NCI-H2196 (cell line): ENCODE results near the gene EIF3F.
A peak's percentile ranks its signal among the peaks of the same experiment; 100 is the strongest.

Experiments
- DNase-seq: peaks from one replicate; lab custom pipeline; 2025; ENCODE audit not compliant: unreplicated experiment; lab: John Stamatoyannopoulos, UW

EIF3F gene

GRCh38 chr11:8019314-8020243, 32.4 kb downstream of the EIF3F start:
- DNase-seq, result no peak

- DNase-seq, result no peak
Observed at GRCh38 chr11:8020244-8020597, 33.1 kb downstream of the EIF3F start.

GRCh38 chr11:8021920-8022319, 34.8 kb downstream of the EIF3F start:
- no peak for DNase-seq

GRCh38 chr11:8022876-8023275, 35.7 kb downstream of the EIF3F start:
- no peak for DNase-seq

GRCh38 chr11:8023831-8024555, 36.9 kb downstream of the EIF3F start:
- no peak for DNase-seq

GRCh38 chr11:8025123-8025522, 38.0 kb downstream of the EIF3F start:
- DNase-seq, result no peak

- DNase-seq, result no peak
Observed at GRCh38 chr11:8025816-8026215, 38.7 kb downstream of the EIF3F start.

- no peak for DNase-seq
Observed at GRCh38 chr11:8026982-8027381, 39.8 kb downstream of the EIF3F start.

- DNase-seq, result no peak
Observed at GRCh38 chr11:8028766-8029165, 41.6 kb downstream of the EIF3F start.

GRCh38 chr11:8030526-8031247, 43.5 kb downstream of the EIF3F start:
- DNase-seq, result no peak

- DNase-seq, result no peak
Observed at GRCh38 chr11:8031248-8032115, 44.3 kb downstream of the EIF3F start.

GRCh38 chr11:8032122-8032521, 45.0 kb downstream of the EIF3F start:
- no peak for DNase-seq

- DNase-seq, result no peak
Observed at GRCh38 chr11:8032576-8033304, 45.6 kb downstream of the EIF3F start.

GRCh38 chr11:8033305-8034105, 46.4 kb downstream of the EIF3F start:
- peak; percentile 77 for DNase-seq

- no peak for DNase-seq
Observed at GRCh38 chr11:8034106-8034585, 47.0 kb downstream of the EIF3F start.

- no peak for DNase-seq
Observed at GRCh38 chr11:8034604-8035190, 47.6 kb downstream of the EIF3F start.

- DNase-seq, result no peak
Observed at GRCh38 chr11:8035200-8035855, 48.2 kb downstream of the EIF3F start.
